Hepatocyte (in vitro differentiated cells): Measurements from ENCODE around the gene HVCN1. TPM values are rescaled to one million over a fixed set of nuclear protein-coding genes. Genes with fewer than 3 reads are reported as not detected.

Experiments used
- DNase-seq: peaks from one replicate; pipeline ENCODE4 v3.0.0-alpha.2; 2016; ENCODE audit warnings: low spot score
- H2AFZ ChIP-seq: fragments of 200-600 bp; sonication (generic); 2 replicates; pipeline ENCODE4 v1.6.0; 2016; ENCODE audit warnings: antibody characterized with exemption, mild to moderate bottlenecking
- H3K27ac ChIP-seq: fragments of 200-600 bp; sonication (generic); 2 replicates; pipeline ENCODE4 v1.5.1; 2016; ENCODE audit warnings: mild to moderate bottlenecking
- H3K27me3 ChIP-seq: fragments of 200-600 bp; sonication (generic); 2 replicates; pipeline ENCODE4 v1.6.1; 2016
- H3K36me3 ChIP-seq: fragments of 200-600 bp; sonication (generic); replicated peaks from 2 replicates; pipeline ENCODE4 v1.5.1; 2016; ENCODE audit warnings: low read depth; ENCODE audit not compliant: insufficient read depth
- H3K4me1 ChIP-seq: fragments of 200-600 bp; sonication (generic); 2 replicates; pipeline ENCODE4 v1.5.1; 2016; ENCODE audit warnings: mild to moderate bottlenecking, moderate library complexity; ENCODE audit not compliant: insufficient read depth
- H3K4me2 ChIP-seq: fragments of 200-600 bp; sonication (generic); 2 replicates; pipeline ENCODE4 v1.6.0; 2016
- H3K4me3 ChIP-seq: fragments of 200-600 bp; sonication (generic); 2 replicates; pipeline ENCODE4 v1.5.1; 2016; ENCODE audit warnings: mild to moderate bottlenecking
- H3K79me2 ChIP-seq: fragments of 200-600 bp; sonication (generic); 2 replicates; pipeline ENCODE4 v1.6.0; 2017; ENCODE audit warnings: mild to moderate bottlenecking
- H3K9me2 ChIP-seq: fragments of 200-600 bp; sonication (generic); replicated peaks from 2 replicates; pipeline ENCODE4 v1.6.0; 2017; ENCODE audit warnings: mild to moderate bottlenecking; ENCODE audit not compliant: insufficient read depth
- H3K9me3 ChIP-seq: fragments of 200-600 bp; sonication (generic); 2 replicates; pipeline ENCODE4 v1.5.1; 2016; ENCODE audit warnings: low read depth, mild to moderate bottlenecking
- H4K20me1 ChIP-seq: fragments of 200-600 bp; sonication (generic); 2 replicates; pipeline ENCODE4 v1.6.0; 2016; ENCODE audit warnings: mild to moderate bottlenecking; ENCODE audit not compliant: insufficient read depth, poor library complexity, severe bottlenecking
- EZH2 ChIP-seq: fragments of 200-600 bp; sonication (generic); IDR thresholded peaks from 2 replicates; pipeline ENCODE4 v1.6.1; 2016; ENCODE audit warnings: antibody characterized with exemption, mild to moderate bottlenecking, borderline replicate concordance
- EZH2phosphoT487 ChIP-seq: fragments of 200-600 bp; sonication (generic); IDR thresholded peaks from one replicate; pipeline ENCODE4 v1.6.1; 2018; ENCODE audit warnings: antibody characterized with exemption, mild to moderate bottlenecking, low read depth, moderate library complexity; ENCODE audit not compliant: unreplicated experiment, severe bottlenecking
- WGBS: methylation state at CpG from one replicate; pipeline ENCODE4 v1.1.6; 2016; ENCODE audit warnings: low lambda C conversion rate; ENCODE audit errors: missing lambda C conversion rate; 5-methylcytosine and 5-hydroxymethylcytosine counted together
- polyA plus RNA-seq: library from polyadenylated mRNA; unstranded; fragments of >200 nt; fragmentation: Nextera tagmentation; extraction: Ambion mirVana; gene quantifications from 2 replicates; pipeline ENCODE4 v1.2.1, GENCODE V29; 2016
- total RNA-seq: library from RNA; depleted of rRNA; stranded (reverse); fragments of >200 nt; gene quantifications from 2 replicates; pipeline ENCODE4 v1.2.3, GENCODE V29; 2014
- TF ChIP-seq, protein P1 (sequence below): fragments of 200-600 bp; sonication (generic); IDR thresholded peaks from 2 replicates; pipeline ENCODE4 v1.5.1; 2016; ENCODE audit warnings: antibody characterized with exemption, mild to moderate bottlenecking; ENCODE audit not compliant: poor library complexity

HVCN1 gene
- total and polyA plus RNA-seq, 2 experiments from 2014 or later: 5.8 to 8.9 TPM

DNA sequence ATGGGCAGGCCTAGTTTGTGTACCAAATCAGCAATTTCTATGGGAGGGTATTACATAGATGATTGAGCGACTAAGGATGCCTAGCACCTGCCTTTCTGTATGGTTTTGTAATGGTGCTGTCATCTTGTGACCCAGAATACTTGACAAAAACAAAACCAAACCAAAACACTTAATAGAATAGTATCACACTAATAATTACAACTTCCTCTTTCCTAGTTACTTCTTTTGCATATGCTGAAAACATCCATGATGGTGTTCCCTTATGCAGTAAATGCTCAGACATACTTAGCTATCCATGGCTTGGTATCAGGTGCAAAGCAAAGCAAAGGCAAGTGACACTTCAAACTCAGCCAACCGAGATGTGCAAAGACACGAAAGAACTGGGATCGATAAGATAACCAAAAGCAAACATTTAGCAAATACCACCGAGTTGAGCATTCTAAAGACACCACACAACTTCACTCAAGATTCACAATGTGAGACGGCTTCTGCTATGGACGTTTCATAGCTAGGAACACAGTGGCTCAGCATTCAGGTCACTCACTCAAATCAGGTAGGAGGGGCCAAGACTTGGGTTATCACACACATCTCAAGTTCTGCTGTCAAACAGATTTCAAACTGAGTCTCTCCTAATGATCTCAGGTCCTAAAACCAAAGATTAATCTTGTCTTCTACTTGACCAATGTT, 29.4 kb upstream of the HVCN1 start:
- Histone ChIP-seq H3K79me2 (no peaks in the 10 kb centered on the region), H3K36me3 (no peaks in the 10 kb centered on the region), H3K4me1 (no peaks in the 10 kb centered on the region), H3K9me2 (no peaks in the 10 kb centered on the region), H2AFZ (no peak overlapping the region), H3K4me3 (no peak overlapping the region), H3K4me2 (no peak overlapping the region), H3K27ac (no peak overlapping the region), H3K27me3 (no peaks in the 10 kb centered on the region), H3K9me3 (no peaks in the 10 kb centered on the region), H4K20me1 (peaks cover 4% of the 10 kb centered on the region)
- 76% methylated on average over 7 of the region's 7 CpGs for WGBS
- TF ChIP-seq EZH2phosphoT487: no peak
- no peak for TF ChIP-seq EZH2
- TF ChIP-seq, protein P1, sequence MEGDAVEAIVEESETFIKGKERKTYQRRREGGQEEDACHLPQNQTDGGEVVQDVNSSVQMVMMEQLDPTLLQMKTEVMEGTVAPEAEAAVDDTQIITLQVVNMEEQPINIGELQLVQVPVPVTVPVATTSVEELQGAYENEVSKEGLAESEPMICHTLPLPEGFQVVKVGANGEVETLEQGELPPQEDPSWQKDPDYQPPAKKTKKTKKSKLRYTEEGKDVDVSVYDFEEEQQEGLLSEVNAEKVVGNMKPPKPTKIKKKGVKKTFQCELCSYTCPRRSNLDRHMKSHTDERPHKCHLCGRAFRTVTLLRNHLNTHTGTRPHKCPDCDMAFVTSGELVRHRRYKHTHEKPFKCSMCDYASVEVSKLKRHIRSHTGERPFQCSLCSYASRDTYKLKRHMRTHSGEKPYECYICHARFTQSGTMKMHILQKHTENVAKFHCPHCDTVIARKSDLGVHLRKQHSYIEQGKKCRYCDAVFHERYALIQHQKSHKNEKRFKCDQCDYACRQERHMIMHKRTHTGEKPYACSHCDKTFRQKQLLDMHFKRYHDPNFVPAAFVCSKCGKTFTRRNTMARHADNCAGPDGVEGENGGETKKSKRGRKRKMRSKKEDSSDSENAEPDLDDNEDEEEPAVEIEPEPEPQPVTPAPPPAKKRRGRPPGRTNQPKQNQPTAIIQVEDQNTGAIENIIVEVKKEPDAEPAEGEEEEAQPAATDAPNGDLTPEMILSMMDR: no peak
- DNase-seq: no peak

DNA sequence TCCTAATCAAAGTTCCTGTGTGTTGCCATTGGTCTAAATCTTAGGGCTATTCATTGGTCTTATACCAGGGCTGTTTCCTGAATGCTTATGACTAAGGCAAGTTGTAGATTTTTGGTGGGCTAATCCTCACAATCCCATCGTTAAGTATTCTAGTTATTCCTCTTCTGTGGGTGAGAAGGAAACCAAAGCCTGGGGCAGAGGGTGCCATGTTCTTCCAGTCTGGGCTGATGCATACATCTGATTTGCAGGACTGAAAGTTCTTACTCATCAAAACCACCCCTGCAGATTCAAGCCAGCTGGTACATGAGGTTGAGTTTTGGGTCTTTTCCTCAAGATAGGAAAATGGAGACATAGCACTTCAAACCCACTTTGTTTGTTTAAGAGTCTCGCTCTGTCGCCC, 28.1 kb upstream of the HVCN1 start:
- H3K79me2 ChIP-seq: no peaks in the 10 kb centered on the region
- WGBS: 98% methylated on average over 3 of the region's 3 CpGs
- DNase-seq: no peak
- no peak overlapping the region for H3K4me3 ChIP-seq
- no peaks in the 10 kb centered on the region for H3K4me1 ChIP-seq
- H3K9me2 ChIP-seq: no peaks in the 10 kb centered on the region
- TF ChIP-seq EZH2 (no peak), EZH2phosphoT487 (no peak)
- TF ChIP-seq, protein P1: no peak
- no peaks in the 10 kb centered on the region for H3K27me3 ChIP-seq
- H2AFZ ChIP-seq: no peak overlapping the region
- no peaks in the 10 kb centered on the region for H4K20me1 ChIP-seq
- H3K4me2 ChIP-seq: no peak overlapping the region
- H3K27ac ChIP-seq: no peak overlapping the region
- no peaks in the 10 kb centered on the region for H3K9me3 ChIP-seq
- no peaks in the 10 kb centered on the region for H3K36me3 ChIP-seq

DNA sequence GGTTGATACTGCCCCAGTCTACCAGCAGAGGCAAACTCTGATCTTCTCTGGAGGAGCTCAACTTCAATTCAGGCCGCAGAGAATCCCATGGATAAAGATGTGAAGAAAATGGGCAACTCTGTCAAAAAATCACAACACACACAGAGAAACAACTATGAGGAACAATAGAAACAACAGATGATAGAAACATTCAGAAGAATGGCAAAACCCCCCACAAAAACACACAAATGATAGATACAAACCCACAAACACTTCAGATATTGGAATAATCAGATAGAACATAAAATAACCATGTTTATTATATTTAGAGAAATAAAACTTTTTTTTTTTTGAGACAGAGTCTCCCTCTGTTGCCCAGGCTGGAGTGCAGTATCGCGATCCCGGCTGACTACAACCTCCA, 20.0 kb upstream of the HVCN1 start:
- Histone ChIP-seq H3K4me3 (no peak overlapping the region), H3K4me1 (no peaks in the 10 kb centered on the region), H3K27me3 (no peaks in the 10 kb centered on the region), H4K20me1 (no peaks in the 10 kb centered on the region), H3K9me2 (no peaks in the 10 kb centered on the region), H3K4me2 (no peak overlapping the region), H3K9me3 (no peaks in the 10 kb centered on the region), H3K79me2 (no peaks in the 10 kb centered on the region), H2AFZ (no peak overlapping the region), H3K36me3 (no peaks in the 10 kb centered on the region), H3K27ac (no peak overlapping the region)
- WGBS: 97% methylated on average over 4 of the region's 4 CpGs
- TF ChIP-seq, protein P1: no peak
- TF ChIP-seq EZH2 (no peak), EZH2phosphoT487 (no peak)
- no peak for DNase-seq
